GM12878 (cell line): ENCODE results near the gene CLTRN. TPM values are rescaled to one million over a fixed set of nuclear protein-coding genes. Genes with fewer than 3 reads are reported as not detected.

Experiments used
- BCLAF1 ChIP-seq: fragments of 450-650 bp; IDR thresholded peaks from 2 replicates; pipeline ENCODE4 v1.6.1; 2017; ENCODE audit warnings: antibody characterized with exemption, mild to moderate bottlenecking, moderate library complexity
- BHLHE40 ChIP-seq, 2 experiments: fragments of 450-650 bp in 1 of 2; IDR thresholded peaks; 2 replicates each; pipeline ENCODE4 v1.6.1; 2011 to 2017; ENCODE audit warnings: low read depth in 2 of 2, borderline replicate concordance in 1 of 2, improper control_type of control experiment in 1 of 2, low read length in 1 of 2, mild to moderate bottlenecking in 1 of 2
- CBFB ChIP-seq: IDR thresholded peaks from 2 replicates; pipeline ENCODE4 v1.6.1; 2016; ENCODE audit warnings: antibody characterized with exemption, low read depth
- HDGF ChIP-seq: fragments of 450-650 bp; IDR thresholded peaks from 2 replicates; pipeline ENCODE4 v1.6.1; 2016; ENCODE audit warnings: antibody characterized with exemption
- IKZF1 ChIP-seq: fragments of 450-650 bp; conservative IDR thresholded peaks from 2 replicates; pipeline ENCODE4 v1.6.1; 2017; ENCODE audit warnings: antibody characterized with exemption, mild to moderate bottlenecking
- NFYB ChIP-seq: IDR thresholded peaks from 2 replicates; pipeline ENCODE4 v1.6.1; 2011; ENCODE audit warnings: low read depth, mild to moderate bottlenecking, low read length, improper control_type of control experiment, moderate library complexity; ENCODE audit not compliant: insufficient read depth
- PAX8 ChIP-seq: fragments of 450-650 bp; IDR thresholded peaks from 2 replicates; pipeline ENCODE4 v1.6.1; 2017; ENCODE audit warnings: mild to moderate bottlenecking, moderate library complexity
- RCOR1 ChIP-seq: conservative IDR thresholded peaks from 2 replicates; pipeline ENCODE4 v1.6.1; 2012; ENCODE audit warnings: low read depth, low read length, improper control_type of control experiment
- SMC3 ChIP-seq: IDR thresholded peaks from 2 replicates; pipeline ENCODE4 v1.6.1; 2011; ENCODE audit warnings: low read length, improper control_type of control experiment, borderline replicate concordance
- SPI1 ChIP-seq: IDR thresholded peaks from 2 replicates; pipeline ENCODE4 v1.6.1; 2011; ENCODE audit warnings: low read depth, mild to moderate bottlenecking, low read length, moderate library complexity, borderline replicate concordance; ENCODE audit not compliant: insufficient read depth
- SREBF1 ChIP-seq: IDR thresholded peaks from 2 replicates; pipeline ENCODE4 v1.6.1; 2012; ENCODE audit warnings: mild to moderate bottlenecking, low read length
- TARDBP ChIP-seq: IDR thresholded peaks from 2 replicates; pipeline ENCODE4 v1.6.1; 2016; ENCODE audit warnings: borderline replicate concordance
- YY1 ChIP-seq: IDR thresholded peaks from 2 replicates; pipeline ENCODE4 v1.6.1; 2011; ENCODE audit warnings: low read depth, mild to moderate bottlenecking, low read length
- ZNF592 ChIP-seq: fragments of 450-650 bp; IDR thresholded peaks from 2 replicates; pipeline ENCODE4 v1.6.1; 2017; ENCODE audit warnings: mild to moderate bottlenecking, moderate library complexity
- polyA plus RNA-seq, 11 experiments: library from polyadenylated mRNA; depleted of rRNA in 4 of 11; unstranded in 6 of 11; stranded (reverse) in 5 of 11; fragments of >200 nt; fragmentation: Nextera tagmentation in 4 of 11; fragmentation: Illumina TruSeq in 1 of 11; extraction: Ambion mirVana in 4 of 11; extraction: Trizol in 1 of 11; gene quantifications; 1 replicate in 1 of 11; 2 replicates in 10 of 11; pipeline versions ENCODE4 v1.2.1 to v1.2.3, GENCODE V29; 2011 to 2016; ENCODE audit warnings: inconsistent platforms in 2 of 11, missing spikeins in 2 of 11, low read depth in 1 of 11
- total RNA-seq, 4 experiments: library from RNA; depleted of rRNA in 3 of 4; stranded (reverse); fragments of >200 nt in 3 of 4; fragmentation: Illumina TruSeq in 1 of 4; extraction: Trizol in 1 of 4; gene quantifications; 2 replicates each; pipeline versions ENCODE4 v1.2.1 to v1.2.3, GENCODE V29; 2013 to 2021
- TF ChIP-seq, protein P1 (sequence below): fragments of 150-350 bp; IDR thresholded peaks from 2 replicates; pipeline ENCODE4 v1.6.1; 2016; ENCODE audit warnings: low read depth, low read length
- TF ChIP-seq, protein P2 (sequence below): fragments of 450-650 bp; IDR thresholded peaks from 2 replicates; pipeline ENCODE4 v1.6.1; 2017; ENCODE audit warnings: mild to moderate bottlenecking

Gene CLTRN
- total and polyA plus RNA-seq, 10 of the 15 experiments (the other 5 are each of a cell fraction or from before 2014, with no cell fraction given), result 0.13 to 0.75 (median 0.27) TPM; not detected in 1

- TF ChIP-seq IKZF1 (0 out of 2 replicates have a peak, but pooled peaks have one; percentile 11), YY1 (peak; percentile 96), NFYB (no peak), HDGF (peak; percentile 52; the same call in 1 of the 2 replicates), PAX8 (no peak), TARDBP (0 out of 2 replicates have a peak, but pooled peaks have one; percentile 29), CBFB (peak; percentile 31; the same call in 1 of the 2 replicates), RCOR1 (0 out of 2 replicates have a peak, but pooled peaks have one; percentile 25), BHLHE40 (IDR thresholded peaks at IDR 0.05; ENCODE audit: borderline replicate concordance in 1 of 2, low read depth in 2 of 2, low read length in 1 of 2) (peak; percentile 97), ZNF592 (no peak), SMC3 (no peak), SPI1 (no peak), BCLAF1 (no peak), SREBF1 (no peak)
- TF ChIP-seq, protein P1, sequence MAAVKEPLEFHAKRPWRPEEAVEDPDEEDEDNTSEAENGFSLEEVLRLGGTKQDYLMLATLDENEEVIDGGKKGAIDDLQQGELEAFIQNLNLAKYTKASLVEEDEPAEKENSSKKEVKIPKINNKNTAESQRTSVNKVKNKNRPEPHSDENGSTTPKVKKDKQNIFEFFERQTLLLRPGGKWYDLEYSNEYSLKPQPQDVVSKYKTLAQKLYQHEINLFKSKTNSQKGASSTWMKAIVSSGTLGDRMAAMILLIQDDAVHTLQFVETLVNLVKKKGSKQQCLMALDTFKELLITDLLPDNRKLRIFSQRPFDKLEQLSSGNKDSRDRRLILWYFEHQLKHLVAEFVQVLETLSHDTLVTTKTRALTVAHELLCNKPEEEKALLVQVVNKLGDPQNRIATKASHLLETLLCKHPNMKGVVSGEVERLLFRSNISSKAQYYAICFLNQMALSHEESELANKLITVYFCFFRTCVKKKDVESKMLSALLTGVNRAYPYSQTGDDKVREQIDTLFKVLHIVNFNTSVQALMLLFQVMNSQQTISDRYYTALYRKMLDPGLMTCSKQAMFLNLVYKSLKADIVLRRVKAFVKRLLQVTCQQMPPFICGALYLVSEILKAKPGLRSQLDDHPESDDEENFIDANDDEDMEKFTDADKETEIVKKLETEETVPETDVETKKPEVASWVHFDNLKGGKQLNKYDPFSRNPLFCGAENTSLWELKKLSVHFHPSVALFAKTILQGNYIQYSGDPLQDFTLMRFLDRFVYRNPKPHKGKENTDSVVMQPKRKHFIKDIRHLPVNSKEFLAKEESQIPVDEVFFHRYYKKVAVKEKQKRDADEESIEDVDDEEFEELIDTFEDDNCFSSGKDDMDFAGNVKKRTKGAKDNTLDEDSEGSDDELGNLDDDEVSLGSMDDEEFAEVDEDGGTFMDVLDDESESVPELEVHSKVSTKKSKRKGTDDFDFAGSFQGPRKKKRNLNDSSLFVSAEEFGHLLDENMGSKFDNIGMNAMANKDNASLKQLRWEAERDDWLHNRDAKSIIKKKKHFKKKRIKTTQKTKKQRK, result no peak
- TF ChIP-seq, protein P2, sequence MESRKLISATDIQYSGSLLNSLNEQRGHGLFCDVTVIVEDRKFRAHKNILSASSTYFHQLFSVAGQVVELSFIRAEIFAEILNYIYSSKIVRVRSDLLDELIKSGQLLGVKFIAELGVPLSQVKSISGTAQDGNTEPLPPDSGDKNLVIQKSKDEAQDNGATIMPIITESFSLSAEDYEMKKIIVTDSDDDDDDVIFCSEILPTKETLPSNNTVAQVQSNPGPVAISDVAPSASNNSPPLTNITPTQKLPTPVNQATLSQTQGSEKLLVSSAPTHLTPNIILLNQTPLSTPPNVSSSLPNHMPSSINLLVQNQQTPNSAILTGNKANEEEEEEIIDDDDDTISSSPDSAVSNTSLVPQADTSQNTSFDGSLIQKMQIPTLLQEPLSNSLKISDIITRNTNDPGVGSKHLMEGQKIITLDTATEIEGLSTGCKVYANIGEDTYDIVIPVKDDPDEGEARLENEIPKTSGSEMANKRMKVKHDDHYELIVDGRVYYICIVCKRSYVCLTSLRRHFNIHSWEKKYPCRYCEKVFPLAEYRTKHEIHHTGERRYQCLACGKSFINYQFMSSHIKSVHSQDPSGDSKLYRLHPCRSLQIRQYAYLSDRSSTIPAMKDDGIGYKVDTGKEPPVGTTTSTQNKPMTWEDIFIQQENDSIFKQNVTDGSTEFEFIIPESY, result no peak
Observed at GRCh38 chrX:15675490-15675921, 10.9 kb upstream of the CLTRN start (continued).
